ENCODE data around the gene PLCB1.

The PLCB1 gene

GRCh38 chr20:8292793-8293192, 160.7 kb downstream of the PLCB1 start:
- no peak for TF ChIP-seq GATA3 (IDR thresholded peaks at IDR 0.05; ENCODE audit: low read depth, low read length)
- no peak for TF ChIP-seq GATA2 (IDR thresholded peaks at IDR 0.05; ENCODE audit: low read depth, low read length)

GRCh38 chr20:8293750-8294149, 161.7 kb downstream of the PLCB1 start:
- TF ChIP-seq GATA2 (IDR thresholded peaks at IDR 0.05; ENCODE audit: low read depth, low read length) (no peak), GATA3 (IDR thresholded peaks at IDR 0.05; ENCODE audit: low read depth, low read length) (no peak)

GRCh38 chr20:8296536-8296935, 164.5 kb downstream of the PLCB1 start:
- no peak for TF ChIP-seq GATA2 (IDR thresholded peaks at IDR 0.05; ENCODE audit: low read depth, low read length)
- no peak for TF ChIP-seq GATA3 (IDR thresholded peaks at IDR 0.05; ENCODE audit: low read depth, low read length)

- no peak for TF ChIP-seq GATA3 (IDR thresholded peaks at IDR 0.05; ENCODE audit: low read depth, low read length)
- no peak for TF ChIP-seq GATA2 (IDR thresholded peaks at IDR 0.05; ENCODE audit: low read depth, low read length)
Observed at GRCh38 chr20:8298426-8299043, 166.5 kb downstream of the PLCB1 start.

DNA sequence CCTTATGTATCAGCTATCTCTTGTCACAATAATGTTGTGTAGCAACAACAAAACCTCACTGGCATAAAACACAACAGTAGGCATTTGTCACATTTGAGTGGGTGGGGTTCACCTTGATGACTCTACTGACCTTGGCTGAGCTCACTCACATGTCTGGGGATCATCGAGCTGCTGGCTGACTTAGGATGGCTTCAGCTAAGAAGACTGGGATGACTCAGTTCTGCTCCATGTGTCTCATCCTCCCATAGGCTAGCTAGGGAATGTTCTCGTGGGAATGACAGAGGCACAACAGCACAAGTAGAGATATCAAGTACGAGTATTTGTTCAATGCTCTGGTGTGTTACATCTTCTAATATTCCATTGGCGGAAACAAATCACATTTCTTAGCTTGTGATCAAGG, 167.9 kb downstream of the PLCB1 start:
- TF ChIP-seq GATA3 (IDR thresholded peaks at IDR 0.05; ENCODE audit: low read depth, low read length), result no peak
- TF ChIP-seq GATA2 (IDR thresholded peaks at IDR 0.05; ENCODE audit: low read depth, low read length), result no peak

GRCh38 chr20:8301655-8302054, 169.6 kb downstream of the PLCB1 start:
- TF ChIP-seq GATA3 (IDR thresholded peaks at IDR 0.05; ENCODE audit: low read depth, low read length) (no peak), GATA2 (IDR thresholded peaks at IDR 0.05; ENCODE audit: low read depth, low read length) (no peak)

DNA sequence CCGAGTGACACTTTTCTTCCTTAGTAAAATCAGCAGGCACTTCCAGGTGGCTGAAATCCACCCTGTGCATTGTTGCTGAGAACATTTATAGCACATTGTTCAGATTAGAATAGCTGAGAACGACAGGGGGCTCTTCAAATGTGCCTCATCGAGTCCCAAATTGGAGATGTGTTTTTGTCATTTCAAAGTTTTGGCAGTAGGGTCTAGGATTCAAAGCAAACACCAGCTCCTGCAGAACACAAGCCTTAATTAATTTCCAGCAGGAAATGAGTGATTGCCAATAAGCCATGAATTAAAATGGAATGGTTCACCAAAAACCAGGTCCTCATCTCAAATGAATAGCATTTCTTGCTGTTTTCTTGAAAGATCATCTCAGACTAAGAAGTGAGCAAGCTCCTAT, 171.6 kb downstream of the PLCB1 start:
- TF ChIP-seq GATA3 (IDR thresholded peaks at IDR 0.05; ENCODE audit: low read depth, low read length) (no peak), GATA2 (IDR thresholded peaks at IDR 0.05; ENCODE audit: low read depth, low read length) (no peak)

DNA sequence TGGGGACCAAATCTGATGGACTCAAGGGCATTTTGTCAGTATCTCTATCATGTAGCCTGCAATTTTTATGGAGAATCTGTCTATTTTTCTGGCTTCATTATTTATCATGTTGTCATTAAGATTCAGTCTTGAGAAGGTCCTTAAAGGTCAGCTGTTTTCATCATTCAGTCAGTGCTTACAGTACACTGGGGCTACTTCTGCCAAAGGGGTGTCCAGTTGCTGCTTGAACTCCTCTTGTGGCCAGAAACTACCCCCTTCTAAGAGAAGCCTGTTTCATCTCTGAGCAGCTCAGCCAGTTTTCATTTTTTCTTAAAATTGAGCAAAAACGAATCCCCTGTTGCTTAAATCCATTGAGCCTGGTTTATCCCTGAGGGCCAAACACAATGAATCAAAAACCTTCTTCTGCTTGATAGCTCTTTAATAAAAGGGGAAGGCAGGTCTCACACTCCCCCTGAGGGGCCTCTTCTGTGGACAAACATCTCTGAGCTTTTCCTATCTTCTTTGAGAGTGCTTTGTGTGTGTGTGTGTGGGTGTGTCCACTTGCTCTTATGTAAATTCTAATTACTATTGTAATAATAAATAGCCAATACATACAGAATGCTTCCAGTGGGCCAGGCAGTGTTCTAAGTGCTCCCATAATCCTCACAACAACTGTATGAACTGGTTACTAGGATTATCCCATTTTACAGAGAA, 172.2 kb downstream of the PLCB1 start:
- no peak for TF ChIP-seq GATA2 (IDR thresholded peaks at IDR 0.05; ENCODE audit: low read depth, low read length)
- TF ChIP-seq GATA3 (IDR thresholded peaks at IDR 0.05; ENCODE audit: low read depth, low read length), result no peak

DNA sequence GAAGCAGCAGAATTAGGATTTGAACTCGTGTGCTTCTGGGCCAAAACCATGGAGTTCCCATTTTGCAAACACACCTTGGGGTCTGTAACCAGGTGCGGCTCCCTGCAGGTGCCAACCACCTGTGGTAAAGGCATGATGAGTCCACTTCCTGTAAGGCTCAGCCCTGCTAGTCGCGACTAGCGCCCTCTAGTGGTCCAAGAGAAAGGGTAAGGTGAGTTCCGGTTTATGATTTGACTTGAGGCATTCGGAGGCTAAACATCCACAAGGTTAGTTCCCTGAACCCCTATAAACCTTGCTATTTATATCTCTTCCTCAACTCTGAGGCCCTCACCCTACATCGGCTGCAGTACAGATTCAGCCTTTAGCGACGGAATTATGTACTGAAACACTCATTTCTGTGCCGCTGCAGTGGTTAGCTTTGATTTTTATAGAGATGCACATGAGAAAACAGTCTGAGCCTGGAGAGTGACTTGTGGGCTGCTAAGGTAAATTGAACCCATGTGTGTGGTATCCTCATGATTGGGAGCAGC, 173.4 kb downstream of the PLCB1 start:
- TF ChIP-seq GATA2 (IDR thresholded peaks at IDR 0.05; ENCODE audit: low read depth, low read length) (0 out of 2 replicates have a peak, but pooled peaks have one; percentile 6), GATA3 (IDR thresholded peaks at IDR 0.05; ENCODE audit: low read depth, low read length) (no peak)

DNA sequence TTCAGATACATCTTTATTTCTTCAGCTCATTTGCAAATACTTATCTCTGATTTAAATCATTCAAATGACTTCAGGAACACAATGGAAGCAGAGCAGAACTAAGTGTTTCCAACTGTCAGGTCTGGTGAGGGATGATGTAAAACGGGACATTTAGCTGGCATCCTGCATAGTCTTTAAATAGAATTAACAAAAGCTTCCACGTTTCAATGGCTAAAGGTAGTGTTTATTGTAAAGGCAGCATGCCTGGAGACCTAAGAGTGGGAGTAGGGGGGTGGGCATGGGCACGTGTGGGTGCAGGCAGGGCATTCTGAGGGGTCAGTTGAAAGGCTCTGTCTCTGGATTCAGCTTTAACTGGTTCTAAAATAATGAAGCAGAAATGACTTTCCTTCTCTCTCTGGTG, 174.9 kb downstream of the PLCB1 start:
- no peak for TF ChIP-seq GATA3 (IDR thresholded peaks at IDR 0.05; ENCODE audit: low read depth, low read length)
- no peak for TF ChIP-seq GATA2 (IDR thresholded peaks at IDR 0.05; ENCODE audit: low read depth, low read length)

- TF ChIP-seq GATA2 (IDR thresholded peaks at IDR 0.05; ENCODE audit: low read depth, low read length) (no peak), GATA3 (IDR thresholded peaks at IDR 0.05; ENCODE audit: low read depth, low read length) (no peak)
Observed at GRCh38 chr20:8309634-8310033, 177.6 kb downstream of the PLCB1 start.

GRCh38 chr20:8310618-8311017, 178.6 kb downstream of the PLCB1 start:
- peak; percentile 55; the same call in 1 of the 2 replicates for TF ChIP-seq GATA2 (IDR thresholded peaks at IDR 0.05; ENCODE audit: low read depth, low read length)
- TF ChIP-seq GATA3 (IDR thresholded peaks at IDR 0.05; ENCODE audit: low read depth, low read length), result no peak

DNA sequence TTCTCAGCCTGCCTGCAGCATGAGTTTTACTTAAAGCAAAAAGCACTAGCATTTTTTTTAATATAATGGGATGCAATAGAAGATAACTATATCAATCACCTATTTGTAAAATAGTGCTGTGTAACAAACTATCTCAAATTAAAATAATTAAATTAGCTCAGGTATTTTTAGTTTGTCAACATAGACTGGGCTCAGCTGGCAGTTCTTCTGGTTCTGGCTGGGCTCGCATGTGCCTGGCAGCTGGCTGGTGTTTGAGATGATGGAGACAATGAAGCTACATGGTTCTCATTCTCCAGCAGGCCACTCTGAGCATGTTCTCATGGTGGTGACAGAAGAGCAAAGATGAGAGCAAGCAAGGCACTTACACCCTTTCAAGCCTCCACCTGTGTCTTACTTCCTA, 181.0 kb downstream of the PLCB1 start:
- no peak for TF ChIP-seq GATA3 (IDR thresholded peaks at IDR 0.05; ENCODE audit: low read depth, low read length)
- no peak for TF ChIP-seq GATA2 (IDR thresholded peaks at IDR 0.05; ENCODE audit: low read depth, low read length)

DNA sequence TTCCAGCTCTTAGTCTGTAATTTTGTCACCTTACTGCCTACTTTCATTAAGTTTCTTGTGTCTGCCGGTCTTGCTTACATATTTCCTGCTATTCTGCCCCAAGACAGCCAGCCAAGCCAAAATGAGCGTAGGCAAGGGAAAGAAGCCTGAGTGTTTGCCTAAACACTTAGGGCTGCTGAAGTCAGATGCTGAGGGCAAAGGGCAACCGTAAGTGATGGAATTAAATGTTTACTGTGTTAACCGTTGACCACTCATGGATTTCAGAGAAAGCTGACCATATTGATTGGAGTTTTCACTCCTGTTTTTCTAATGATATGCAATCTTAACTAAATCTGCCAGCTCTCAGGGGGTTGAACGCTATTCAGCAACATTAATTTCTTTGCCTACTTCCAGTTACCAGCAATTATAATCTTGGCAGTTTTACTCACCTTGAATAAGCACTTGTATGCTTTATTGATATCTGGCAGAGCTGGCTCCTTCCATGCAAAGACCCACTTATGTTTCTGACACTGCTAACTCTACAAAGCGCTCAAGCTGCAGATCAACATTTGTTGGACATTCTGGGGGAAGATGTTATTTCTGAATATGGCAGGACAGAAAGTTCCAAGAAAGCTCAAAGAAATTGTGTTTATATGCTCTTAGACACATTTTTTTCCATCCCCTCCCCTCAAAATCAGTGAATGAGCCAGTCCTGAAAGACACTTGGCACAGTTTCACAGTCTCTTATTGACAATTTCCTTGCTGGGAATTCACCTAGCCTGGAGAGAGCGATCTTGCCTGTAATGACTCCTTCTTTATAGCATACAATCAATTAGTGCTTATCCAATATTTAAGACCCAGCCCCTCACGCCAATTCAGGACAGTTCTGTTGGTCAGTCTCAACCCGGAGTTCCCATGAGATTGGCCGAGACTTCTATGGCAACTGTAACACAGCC, 183.8 kb downstream of the PLCB1 start:
- no peak for TF ChIP-seq GATA3 (IDR thresholded peaks at IDR 0.05; ENCODE audit: low read depth, low read length)
